GM18909 (cell line): ENCODE measurements around the gene ZNF883.

Source experiments
- ATAC-seq: cut with Tn5 transposase; IDR thresholded peaks from one replicate; pipeline ENCODE4 v1.9.1; 2021; ENCODE audit warnings: mild to moderate bottlenecking; ENCODE audit not compliant: unreplicated experiment, poor library complexity

ZNF883 gene

DNA sequence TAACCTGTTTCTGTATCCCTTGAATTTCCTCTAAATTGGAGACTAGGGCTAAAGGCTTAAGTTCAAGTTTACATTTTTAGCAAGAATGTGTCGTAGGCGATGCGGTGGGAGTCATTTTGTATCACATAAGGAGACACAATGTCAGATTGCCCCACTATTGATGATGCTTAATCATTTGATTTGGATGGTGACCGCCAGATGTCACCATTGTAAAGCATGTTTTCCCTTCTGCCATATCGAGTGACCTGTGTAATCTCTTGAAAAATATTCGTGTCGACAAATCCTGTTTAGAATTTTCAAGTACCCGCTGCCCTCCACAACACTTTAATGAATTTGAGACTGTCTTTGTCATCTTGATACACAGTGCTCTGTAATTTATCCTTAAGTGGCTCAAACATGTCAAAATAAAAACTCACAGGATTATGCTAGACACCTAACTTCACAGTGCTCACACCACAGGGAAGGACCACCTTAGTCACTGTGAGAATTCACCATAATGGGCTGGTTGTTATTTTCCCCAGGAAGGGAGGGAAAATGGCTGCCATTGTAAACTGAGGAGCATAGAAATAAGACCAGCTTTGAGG, 86.8 kb downstream of the ZNF883 start:
- ATAC-seq, result no peak

DNA sequence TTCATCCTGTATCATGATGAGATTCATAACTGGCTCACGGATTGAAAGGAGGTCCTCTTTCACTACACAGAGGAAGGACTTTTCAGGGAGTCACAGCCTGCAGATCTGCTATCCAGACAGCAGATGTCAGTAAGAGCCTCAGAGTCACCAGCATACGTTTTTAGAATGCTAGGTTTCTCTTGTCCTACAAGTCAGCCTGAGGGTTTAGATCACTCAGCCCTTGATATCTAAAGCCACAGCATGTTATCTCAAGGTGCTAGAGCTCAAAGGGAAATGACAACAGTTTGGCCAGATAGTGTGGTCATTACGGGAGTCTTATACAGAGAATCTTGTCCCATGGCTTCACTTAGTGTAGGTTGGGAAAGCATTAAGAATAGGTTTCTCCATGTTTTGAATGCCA, 90.4 kb downstream of the ZNF883 start:
- no peak for ATAC-seq

DNA sequence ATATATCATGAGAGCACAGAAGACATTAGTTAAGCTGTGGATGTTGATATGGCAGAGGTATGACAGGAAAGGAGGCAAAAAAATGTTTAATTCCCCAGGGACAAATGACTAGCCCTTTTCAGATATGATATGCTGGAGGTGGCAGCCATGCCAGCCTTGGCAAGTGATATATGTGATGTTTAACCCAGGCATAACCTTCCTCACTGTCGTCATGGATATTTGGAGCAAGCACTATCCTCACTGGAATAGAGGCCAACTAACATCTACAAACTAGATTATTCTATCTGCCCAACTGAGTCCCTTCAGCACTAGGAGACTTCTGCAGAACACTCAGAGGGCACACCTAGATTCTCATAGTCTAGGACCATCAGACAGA, 94.0 kb downstream of the ZNF883 start:
- no peak for ATAC-seq

DNA sequence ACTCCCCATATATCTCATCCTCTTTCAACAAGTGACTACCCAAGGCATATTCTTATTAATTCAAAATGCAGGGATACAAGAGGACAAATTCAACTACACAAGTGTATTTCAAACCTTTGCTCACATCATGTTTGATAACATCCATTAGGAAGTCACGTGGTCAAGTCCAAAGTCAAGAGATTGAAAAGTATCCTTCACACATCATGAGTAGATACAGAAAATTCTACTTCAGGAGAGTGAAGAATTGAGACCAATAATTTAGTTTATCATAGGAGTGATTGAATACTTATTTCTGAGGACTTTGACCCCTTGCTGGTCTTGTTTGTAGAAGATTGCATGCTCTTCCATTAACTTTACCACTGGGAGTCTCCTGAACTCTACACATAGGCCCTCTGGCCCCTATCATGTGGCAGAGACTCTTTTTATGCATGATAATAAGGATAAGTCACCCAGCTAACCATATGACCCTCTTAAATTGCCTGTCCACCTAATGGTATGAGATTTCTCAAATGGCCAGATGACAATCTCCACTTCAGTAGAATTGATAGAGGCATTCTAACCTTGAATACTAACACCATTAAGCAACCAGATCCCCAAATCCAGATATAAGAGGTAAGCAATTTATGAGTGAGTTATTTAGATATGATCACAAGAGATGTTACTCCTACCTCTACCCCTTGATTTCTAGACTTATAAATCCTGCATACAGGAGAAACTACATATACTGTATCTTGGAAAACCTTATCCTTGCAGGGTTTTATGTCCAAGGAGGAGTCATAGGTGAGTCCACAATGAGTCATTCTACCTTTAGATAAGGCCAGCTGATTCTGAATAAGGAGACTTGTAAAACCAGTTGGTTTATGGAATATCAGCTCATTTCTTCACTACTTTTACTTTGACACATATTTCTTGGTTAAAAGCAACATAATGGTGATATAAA, 94.7 kb downstream of the ZNF883 start:
- ATAC-seq, result no peak

DNA sequence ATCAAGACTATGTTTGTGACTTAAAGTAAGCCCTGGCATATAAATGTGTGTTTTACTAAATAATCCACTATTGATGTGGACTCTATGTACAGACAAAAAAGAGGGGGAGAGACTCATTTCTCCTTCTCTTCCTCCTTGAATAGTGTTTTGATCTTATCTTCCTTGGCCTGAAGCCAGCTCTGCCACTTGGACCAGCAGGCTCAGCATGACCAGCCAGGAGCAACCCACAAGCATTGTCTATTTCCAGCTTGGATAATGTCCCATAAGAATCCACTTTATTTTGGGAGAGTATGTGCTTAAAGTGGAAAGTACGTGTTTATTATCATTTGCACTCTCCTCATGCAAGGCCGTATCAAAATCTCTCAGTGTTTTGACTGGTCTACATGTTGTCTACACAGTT, 97.5 kb downstream of the ZNF883 start:
- no peak for ATAC-seq

DNA sequence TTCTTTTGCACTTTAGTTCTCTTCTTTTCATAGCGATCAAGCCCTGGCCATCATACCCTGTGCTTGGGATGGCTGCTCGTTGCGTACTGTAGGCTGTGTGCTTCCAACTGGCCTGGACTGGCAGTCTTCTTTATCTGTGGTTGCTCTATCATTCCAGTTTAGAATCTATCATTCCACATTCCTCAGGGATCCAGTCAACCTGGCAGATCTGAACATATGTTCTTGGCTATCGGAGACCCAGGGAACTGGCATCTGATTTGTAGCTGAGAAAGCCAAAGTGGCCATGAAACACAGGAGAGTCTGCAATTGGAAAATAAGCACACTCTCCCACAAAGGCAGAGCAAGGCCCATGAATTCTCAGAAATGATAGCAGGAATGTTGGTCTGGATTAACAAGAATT, 98.7 kb downstream of the ZNF883 start:
- ATAC-seq, result no peak

DNA sequence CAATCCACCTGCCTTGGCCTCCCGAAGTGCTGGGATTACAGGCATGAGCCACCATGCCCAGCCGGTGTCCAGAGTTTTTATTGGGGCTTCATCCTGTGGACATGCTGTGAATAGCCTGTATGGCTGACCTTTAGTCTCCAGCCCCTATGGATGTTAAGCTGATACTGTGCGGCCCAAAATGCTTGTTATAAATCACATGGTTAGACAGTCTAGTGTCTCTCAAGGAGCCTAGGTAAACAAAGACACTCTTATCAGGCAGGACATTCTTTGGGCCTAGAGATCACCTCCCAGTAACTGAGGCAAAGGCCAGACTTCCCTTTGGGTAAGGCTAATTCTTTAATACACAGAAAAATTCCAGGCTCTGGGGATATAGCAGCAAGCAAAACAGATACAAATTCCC, 99.4 kb downstream of the ZNF883 start:
- ATAC-seq, result no peak

DNA sequence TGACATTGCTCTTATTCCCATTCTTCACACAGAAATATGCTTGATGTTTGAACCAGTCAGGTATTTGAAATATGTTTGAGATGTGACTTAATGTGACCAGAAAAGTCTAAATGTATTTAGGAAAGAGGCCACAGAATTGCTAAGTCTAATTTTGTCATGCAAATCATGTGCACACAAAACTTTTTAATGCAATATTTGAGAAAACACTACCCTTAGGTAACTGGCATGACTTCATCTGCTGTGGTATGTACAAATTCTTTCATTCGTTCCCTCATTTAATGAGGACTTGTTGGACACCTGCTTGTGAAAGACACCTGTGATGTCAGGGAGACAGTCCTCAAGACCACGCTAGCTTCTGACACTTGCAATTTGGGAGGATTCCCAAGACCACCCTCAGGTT, 100.3 kb downstream of the ZNF883 start:
- no peak for ATAC-seq
